CD4-positive, CD25-positive, alpha-beta regulatory T cell (primary cell): ENCODE measurements around the gene TMEM100. TPM values are rescaled to one million over a fixed set of nuclear protein-coding genes. Genes with fewer than 3 reads are reported as not detected.
"Not testable (repeated sequence)": the region's sequence is repeated elsewhere in the genome, so short reads cannot be mapped to it uniquely, and the experiment has no call there.

ENCODE experiments used
- ATAC-seq, 2 donors: fragments of 150-1000 bp; cut with Tn5 transposase; one replicate each; pipeline ENCODE4 v1.10.0; 2021; ENCODE audit warnings: low read depth in 2 of 2, moderate number of reproducible peaks in 2 of 2, moderate library complexity in 1 of 2
- DNase-seq, 3 donors: peaks; one replicate each; pipeline versions ENCODE4 v3.0.0 to v3.0.0-alpha.2; 2012 to 2022; ENCODE audit warnings: mixed read lengths in 1 of 3
- H3K27ac ChIP-seq: one replicate; pipeline ENCODE4 v1.7.0; 2013; ENCODE audit warnings: mild to moderate bottlenecking, low read length; ENCODE audit not compliant: insufficient read depth, poor library complexity, severe bottlenecking
- H3K27me3 ChIP-seq: one replicate; pipeline ENCODE4 v1.7.0; 2013; ENCODE audit warnings: low read length; ENCODE audit not compliant: control insufficient read depth, insufficient read depth
- H3K36me3 ChIP-seq: one replicate; pipeline ENCODE4 v1.7.0; 2013; ENCODE audit warnings: mild to moderate bottlenecking, low read length, moderate library complexity; ENCODE audit not compliant: control insufficient read depth, insufficient read depth
- H3K4me1 ChIP-seq: 2 replicates; pipeline ENCODE4 v1.7.0; 2013; ENCODE audit warnings: mild to moderate bottlenecking, low read length; ENCODE audit not compliant: insufficient read depth, control insufficient read depth, poor library complexity, severe bottlenecking
- H3K4me3 ChIP-seq: one replicate; pipeline ENCODE4 v1.7.0; 2013; ENCODE audit warnings: low read depth, mild to moderate bottlenecking, low read length, moderate library complexity
- H3K9me3 ChIP-seq, 2 experiments: 1 replicate in 1 of 2; 2 replicates in 1 of 2; pipeline ENCODE4 v1.7.0; 2013; ENCODE audit warnings: low read length in 2 of 2, mild to moderate bottlenecking in 1 of 2, moderate library complexity in 1 of 2; ENCODE audit not compliant: control insufficient read depth in 2 of 2
- H3K27ac Mint-ChIP-seq, 3 donors: one replicate each; pipeline ENCODE4 v1.8.0; 2020 to 2022; ENCODE audit warnings: mild to moderate bottlenecking in 3 of 3, mixed read lengths in 3 of 3, moderate library complexity in 2 of 3
- H3K27me3 Mint-ChIP-seq: one replicate; pipeline ENCODE4 v1.8.0; 2022; ENCODE audit warnings: mild to moderate bottlenecking, mixed read lengths
- H3K36me3 Mint-ChIP-seq: one replicate; pipeline ENCODE4 v1.8.0; 2020; ENCODE audit warnings: mixed read lengths
- H3K4me1 Mint-ChIP-seq, 4 donors: one replicate each; pipeline ENCODE4 v1.8.0; 2020 to 2022; ENCODE audit warnings: mixed read lengths in 4 of 4, mild to moderate bottlenecking in 1 of 4
- H3K4me3 Mint-ChIP-seq, 4 donors: one replicate each; pipeline ENCODE4 v1.8.0; 2020 to 2022; ENCODE audit warnings: mild to moderate bottlenecking in 4 of 4, mixed read lengths in 4 of 4, moderate library complexity in 3 of 4
- H3K9me3 Mint-ChIP-seq, 7 donors: one replicate each; pipeline ENCODE4 v1.8.0; 2020 to 2022; ENCODE audit warnings: mixed read lengths in 7 of 7, mild to moderate bottlenecking in 3 of 7, moderate library complexity in 2 of 7
- polyA plus RNA-seq, 4 donors: library from polyadenylated mRNA; unstranded; fragments of 300-500 nt; fragmentation: Illumina TruSeq; gene quantifications; one replicate each; pipeline ENCODE4 v1.2.3, GENCODE V29; 2021
- total RNA-seq: library from RNA; stranded (reverse); gene quantifications from one replicate; pipeline ENCODE4 v1.2.3, GENCODE V29; 2022

Gene TMEM100
- total and polyA plus RNA-seq, 5 donors from 2014 or later: not detected

- H3K36me3 Mint-ChIP-seq: no peaks in the 10 kb centered on the region
- no peak for DNase-seq
- H3K4me1 ChIP-seq: no peaks in the 10 kb centered on the region
Observed at GRCh38 chr17:55673743-55674506, 48.7 kb downstream of the TMEM100 start.

DNA sequence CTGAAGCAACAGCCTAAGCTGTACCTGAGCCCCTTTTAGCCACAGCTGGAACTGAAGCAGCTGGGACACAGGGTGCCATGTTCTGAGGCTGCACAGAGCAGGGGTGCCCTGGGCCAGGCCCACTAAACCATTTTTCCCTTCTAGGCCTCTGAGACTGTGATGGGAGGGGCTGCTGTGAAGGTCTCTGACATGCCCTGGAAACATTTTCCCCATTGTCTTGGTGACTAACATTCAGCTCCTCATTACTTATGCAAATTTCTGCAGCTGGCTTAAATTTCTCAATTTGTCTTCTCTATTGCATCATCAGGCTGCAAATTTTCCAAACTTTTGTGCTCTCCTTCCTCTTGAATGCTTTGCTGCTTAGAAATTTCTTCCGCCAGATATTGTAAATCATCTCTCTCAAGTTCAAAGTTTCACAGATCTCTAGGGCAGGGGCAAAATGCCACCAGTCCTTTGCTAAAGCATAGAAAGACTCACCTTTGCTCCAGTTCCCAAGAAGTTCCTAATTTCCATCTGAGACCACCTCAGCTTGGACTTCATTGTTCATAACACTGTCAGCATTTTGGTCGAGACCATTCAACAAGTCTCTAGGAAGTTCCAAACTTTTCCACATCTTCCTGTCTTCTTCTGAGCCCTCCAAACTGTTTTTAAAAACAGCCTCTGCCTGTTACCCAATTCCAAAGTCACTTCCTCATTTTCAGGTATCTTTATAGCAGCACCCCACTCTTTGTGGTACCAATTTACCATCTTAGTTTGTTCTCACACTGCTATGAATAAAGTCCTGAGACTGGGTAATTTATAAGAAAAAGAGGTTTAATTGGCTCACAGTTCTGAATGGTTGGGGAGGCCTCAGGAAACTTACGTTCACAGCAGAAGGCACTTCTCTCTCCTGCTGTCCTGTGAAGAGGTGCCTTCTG, 49.8 kb downstream of the TMEM100 start:
- no peak for DNase-seq
- Histone ChIP-seq H3K4me1 (no peaks in the 10 kb centered on the region), H3K36me3 (no peaks in the 10 kb centered on the region), H3K9me3 (no peaks in the 10 kb centered on the region), H3K27me3 (peaks cover 16% of the 10 kb centered on the region), H3K4me3 (no peak overlapping the region), H3K27ac (no peak overlapping the region)
- Mint-ChIP-seq H3K4me3 (no peak overlapping the region), H3K4me1 (no peaks in the 10 kb centered on the region), H3K27ac (no peak overlapping the region), H3K36me3 (no peaks in the 10 kb centered on the region), H3K27me3 (peaks cover 32% of the 10 kb centered on the region), H3K9me3 (peaks cover 0 to 4% (median 0%) of the 10 kb centered on the region in 7 donors)
- ATAC-seq: no peak

More at GRCh38 chr17:55673743-55674506, 48.7 kb downstream of the TMEM100 start:
- peaks cover 0 to 6% (median 0%) of the 10 kb centered on the region in 7 donors for H3K9me3 Mint-ChIP-seq
- no peak overlapping the region for H3K4me3 Mint-ChIP-seq
- no peak overlapping the region for H3K27ac ChIP-seq
- no peak overlapping the region for H3K27ac Mint-ChIP-seq
- peaks cover 12% of the 10 kb centered on the region for H3K27me3 ChIP-seq
- ATAC-seq: no peak
- no peaks in the 10 kb centered on the region for H3K4me1 Mint-ChIP-seq
- peaks cover 40% of the 10 kb centered on the region for H3K27me3 Mint-ChIP-seq
- H3K36me3 ChIP-seq: no peaks in the 10 kb centered on the region
- no peaks in the 10 kb centered on the region for H3K9me3 ChIP-seq
- no peak overlapping the region for H3K4me3 ChIP-seq

DNA sequence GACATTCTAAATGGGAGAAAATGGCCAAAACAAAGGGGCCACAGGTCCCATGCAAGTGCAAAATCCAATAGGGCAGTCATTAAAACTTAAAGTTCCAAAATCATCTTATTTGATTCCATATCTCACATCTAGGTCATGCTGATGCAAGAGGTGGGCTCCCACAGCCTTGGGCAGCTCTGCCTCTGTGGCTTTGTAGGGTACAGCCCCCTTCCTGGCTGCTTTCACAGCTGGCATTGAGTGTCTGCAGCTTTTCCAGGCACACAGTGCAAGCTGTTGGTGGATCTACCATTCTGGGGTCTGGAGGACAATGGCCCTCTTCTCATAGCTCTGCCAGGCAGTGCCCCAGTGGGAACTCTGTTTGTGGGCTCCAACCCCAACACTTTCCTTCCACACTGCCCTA, 50.7 kb downstream of the TMEM100 start:
- not testable (repeated sequence) for H3K9me3 ChIP-seq, H3K36me3 ChIP-seq, ATAC-seq, DNase-seq, H3K9me3 Mint-ChIP-seq, H3K4me1 Mint-ChIP-seq, H3K4me1 ChIP-seq, H3K4me3 Mint-ChIP-seq, H3K36me3 Mint-ChIP-seq, H3K27ac Mint-ChIP-seq, H3K27ac ChIP-seq, H3K4me3 ChIP-seq
- H3K27me3 ChIP-seq: peaks cover 15% of the 10 kb centered on the region
- H3K27me3 Mint-ChIP-seq: peaks cover 31% of the 10 kb centered on the region

Other genes with a start within 250 kb of the TMEM100 start
- not detected for gene SMIM36, start 211.4 kb downstream of the TMEM100 start, total RNA-seq
- gene SMIM36, start 211.4 kb downstream of the TMEM100 start, polyA plus RNA-seq: not detected
- gene PCTP, start 28.2 kb upstream of the TMEM100 start, total RNA-seq: 2.8 TPM
- gene PCTP, start 28.2 kb upstream of the TMEM100 start, polyA plus RNA-seq: 10 to 100 TPM in 2 of 4 donors, 1 to 10 TPM in 2; 5.0 to 10.9 (median 10.0) TPM